NCI-H446 treated with DMSO at 0.1 percent for 48 hours (cell line): ENCODE results near the gene RNF8.
"Not testable (repeated sequence)": the region's sequence is repeated elsewhere in the genome, so short reads cannot be mapped to it uniquely, and the experiment has no call there.

Experiments
- DNase-seq: peaks from one replicate; lab custom pipeline; 2025; lab: John Stamatoyannopoulos, UW

RNF8 gene

DNA sequence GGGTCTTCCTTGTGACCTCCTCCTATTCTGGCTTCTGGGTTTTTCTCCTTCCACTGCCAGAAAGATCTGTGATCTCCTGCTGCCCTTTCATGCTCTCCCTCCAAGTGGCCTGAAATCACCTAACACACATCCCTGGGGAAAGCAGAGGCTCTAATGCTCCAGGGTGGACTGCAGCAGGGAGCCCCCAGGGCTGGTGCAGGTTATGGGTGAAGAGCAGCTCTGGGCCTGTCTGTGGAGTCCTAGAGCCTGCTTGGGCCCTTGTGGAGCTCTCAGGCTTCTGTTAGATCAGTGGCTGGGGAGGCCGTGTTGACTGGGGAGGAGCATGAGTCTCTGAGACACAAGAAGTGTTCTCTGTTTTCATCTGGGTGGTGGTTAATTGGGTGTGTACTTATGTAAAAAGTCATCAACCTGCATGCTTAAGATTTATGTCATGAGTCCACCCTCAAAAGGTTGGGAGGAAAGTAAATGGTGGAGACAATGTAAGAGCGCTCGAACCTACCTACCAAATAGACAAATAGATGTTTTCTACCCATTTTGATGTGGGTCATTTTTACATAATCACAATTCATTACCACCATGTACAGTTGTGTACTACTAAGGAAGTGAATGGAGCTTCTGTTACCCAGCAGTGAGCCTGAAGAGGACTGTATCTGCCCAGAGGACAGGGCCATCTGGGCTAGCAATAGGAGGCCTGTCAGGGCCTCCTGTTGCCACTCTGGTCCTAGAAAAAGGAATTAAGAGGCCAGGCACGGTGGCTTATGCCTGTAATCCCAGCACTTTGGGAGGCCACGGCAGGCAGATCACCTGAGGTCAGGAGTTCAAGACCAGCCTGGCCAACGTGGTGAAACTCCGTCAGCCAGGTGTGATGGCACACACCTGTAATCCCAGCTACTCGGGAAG lies 32.0 kb upstream of the RNF8 start:
- no peak for DNase-seq

DNA sequence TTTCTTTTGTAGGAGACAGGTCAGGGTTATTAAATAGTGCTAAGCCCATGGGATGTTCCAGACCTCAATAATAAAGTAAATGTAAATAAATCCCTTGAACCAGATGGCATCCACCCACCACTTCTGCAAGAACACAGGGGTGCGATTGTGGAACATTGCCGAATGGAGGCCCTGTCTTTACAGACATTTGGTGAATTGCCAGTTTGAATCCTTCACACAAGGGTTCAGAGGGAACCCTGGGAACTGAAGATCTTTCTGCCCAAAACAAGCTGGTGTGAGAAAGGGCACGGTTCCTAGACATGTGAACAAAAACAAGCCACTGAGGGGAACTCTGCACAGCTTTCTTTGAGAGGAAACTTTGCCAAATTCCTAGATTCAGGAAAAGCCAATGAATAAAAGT lies 30.2 kb upstream of the RNF8 start:
- peak; percentile 89 for DNase-seq

DNA sequence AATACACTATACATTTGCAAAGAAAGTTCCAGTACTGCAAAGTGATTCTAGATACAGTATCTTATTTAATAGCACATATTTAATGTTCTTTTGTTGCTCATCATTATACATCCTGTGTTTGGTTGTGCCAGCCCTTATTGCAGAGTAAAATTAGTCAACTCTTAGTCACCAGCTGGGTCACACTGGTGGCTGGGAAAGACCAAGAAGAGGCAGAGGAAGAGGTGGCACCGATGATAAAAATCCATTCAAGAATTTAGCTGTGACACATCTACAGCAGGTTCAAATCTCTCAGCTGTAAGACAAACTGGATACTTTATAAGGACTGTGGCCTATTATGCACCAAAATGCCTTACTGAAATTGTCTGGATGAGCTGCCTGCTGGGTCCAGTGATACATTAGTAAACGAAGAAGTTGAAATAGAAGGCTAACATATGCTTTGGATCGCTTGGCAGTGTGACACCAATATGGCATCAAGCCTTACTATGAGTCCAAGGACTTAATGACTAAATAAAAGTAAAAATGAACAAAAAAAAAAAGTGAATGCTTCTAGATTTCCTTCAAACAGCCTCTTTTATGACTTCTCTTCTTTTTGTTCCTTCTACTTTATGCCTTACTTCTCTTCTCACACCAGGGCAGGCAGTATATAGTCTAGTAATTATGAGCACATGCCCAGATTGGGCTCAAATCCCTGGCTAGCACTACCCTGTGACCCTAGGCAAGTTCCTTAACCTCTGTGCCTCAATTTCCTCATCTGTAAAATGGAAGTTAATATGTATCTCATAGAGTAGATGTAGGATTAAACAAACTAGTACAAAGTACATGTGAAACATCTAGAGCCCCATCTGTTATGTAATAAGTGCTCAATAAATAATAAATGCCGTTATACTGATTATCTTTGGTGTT lies 29.4 kb upstream of the RNF8 start:
- peak; percentile 7 for DNase-seq

DNA sequence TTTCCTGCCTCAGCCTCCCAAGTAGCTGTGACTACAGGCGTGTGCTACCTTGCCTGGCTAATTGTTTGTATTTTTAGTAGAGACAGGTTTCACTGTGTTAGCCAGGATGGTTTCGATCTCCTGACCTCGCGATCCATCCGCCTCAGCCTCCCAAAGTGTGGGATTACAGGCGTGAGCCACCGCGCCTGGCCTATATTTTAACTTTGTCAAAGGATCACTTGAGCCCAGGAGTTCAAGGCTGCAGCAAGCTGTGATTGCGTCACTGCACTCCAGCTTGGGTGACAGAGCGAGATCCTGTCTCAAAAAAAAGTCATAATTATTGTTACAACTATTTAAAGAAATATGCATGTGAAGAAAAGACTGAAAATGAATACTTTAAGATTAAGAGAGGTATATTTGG lies 23.4 kb upstream of the RNF8 start:
- not testable (repeated sequence) for DNase-seq

GRCh38 chr6:37331047-37331446 lies 22.7 kb upstream of the RNF8 start:
- no peak for DNase-seq

DNA sequence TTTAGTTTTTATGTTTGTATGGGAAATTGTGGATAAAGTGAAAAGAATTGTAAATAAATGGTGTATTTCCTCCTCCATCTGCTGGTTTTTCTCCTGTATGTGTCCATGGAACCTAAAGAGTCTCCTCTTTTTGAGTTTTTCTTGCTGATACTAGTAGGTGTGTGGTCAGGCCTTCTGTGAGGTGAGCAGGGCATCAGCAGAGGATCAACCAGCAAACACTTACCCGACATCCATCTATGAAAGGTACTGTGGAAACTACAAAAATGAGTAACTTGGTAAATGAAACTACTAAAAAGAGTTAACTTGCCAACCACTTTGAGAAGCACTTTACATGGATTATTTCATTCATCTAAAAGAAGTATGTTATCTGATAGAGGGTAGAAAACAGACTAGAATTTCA lies 20.9 kb upstream of the RNF8 start:
- no peak for DNase-seq

- no peak for DNase-seq
These were observed 19.7 kb upstream of the RNF8 start for GRCh38 chr6:37334047-37334446.

DNA sequence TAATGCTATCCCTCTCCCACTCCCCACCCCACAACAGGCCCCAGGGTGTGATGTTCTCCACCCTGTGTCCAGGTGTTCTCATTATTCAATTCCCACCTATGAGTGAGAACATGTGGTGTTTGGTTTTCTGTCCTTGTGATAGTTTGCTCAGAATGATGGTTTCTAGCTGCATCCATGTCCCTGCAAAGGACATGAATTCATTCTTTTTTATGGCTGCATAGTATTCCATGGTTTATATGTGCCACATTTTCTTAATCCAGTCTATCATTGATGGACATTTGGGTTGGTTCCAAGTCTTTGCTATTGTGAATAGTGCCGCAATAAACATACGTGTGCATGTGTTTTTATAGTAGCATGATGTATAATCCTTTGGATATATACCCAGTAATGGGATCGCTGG lies 15.5 kb upstream of the RNF8 start:
- not testable (repeated sequence) for DNase-seq

DNA sequence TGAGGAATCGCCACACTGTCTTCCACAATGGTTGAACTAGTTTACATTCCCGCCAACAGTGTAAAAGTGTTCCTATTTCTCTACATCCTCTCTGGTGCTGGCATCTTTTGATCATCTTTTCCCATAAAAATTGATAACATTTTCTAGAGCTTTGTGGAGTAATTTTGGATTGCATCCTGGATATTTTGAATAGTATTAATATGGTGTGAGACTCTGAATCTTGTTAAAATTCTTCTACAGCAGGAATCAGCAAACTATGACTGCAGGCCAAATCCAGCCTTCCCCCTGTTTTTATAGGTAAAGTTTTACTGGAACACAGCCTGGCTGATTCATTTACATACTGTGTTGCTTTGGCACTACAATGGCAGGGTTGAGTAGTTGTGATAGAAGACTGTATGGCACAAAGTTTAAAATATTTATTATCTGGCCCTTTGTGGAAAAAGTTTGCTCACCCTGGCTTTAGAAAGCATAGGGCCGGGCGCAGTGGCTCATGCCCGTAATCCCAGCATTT lies 15.0 kb upstream of the RNF8 start:
- DNase-seq: no peak

DNA sequence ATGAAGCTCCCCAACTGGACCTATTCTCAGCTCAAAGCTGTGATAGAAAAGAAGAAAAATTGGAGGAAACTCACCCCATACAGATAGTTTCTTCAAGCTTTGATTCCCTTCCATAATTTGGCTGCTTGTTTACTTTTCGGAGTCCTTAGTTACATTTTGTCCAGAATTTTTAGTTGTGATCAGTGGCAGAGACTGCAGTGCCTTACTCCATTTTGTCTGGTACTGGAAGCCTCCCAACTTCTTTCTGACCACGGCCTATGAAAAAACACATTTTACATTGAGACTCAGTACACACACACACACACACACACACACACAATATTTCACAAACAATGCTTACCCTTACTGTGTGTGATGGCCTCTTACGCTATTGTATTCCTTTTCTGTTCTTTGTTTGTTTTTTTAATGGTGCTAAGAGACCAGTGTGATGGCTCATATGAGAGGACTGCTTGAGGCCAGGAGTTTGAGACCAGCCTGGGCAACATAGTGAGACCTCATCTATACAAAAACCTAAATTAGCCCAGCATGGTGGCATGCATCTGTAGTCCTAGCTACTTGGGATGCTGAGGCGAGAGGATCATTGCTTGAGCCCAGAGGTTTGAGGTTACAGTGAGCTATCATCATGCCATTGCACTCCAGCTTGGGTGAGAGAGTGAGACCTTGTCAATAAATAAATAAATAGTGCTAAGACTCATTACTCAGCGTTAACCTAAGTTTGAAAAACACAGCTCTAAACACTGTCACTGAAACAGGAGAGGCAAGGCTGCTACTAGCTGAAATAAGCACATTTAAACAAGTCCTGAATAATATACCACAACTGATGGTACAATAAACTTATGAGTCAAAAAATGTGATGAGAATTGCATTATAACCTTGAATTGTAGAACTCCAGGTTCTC lies 13.8 kb upstream of the RNF8 start:
- DNase-seq: no peak

- no peak for DNase-seq
These were observed 13.2 kb upstream of the RNF8 start for GRCh38 chr6:37340639-37340943.

GRCh38 chr6:37343248-37343647 lies 10.5 kb upstream of the RNF8 start:
- no peak for DNase-seq

DNA sequence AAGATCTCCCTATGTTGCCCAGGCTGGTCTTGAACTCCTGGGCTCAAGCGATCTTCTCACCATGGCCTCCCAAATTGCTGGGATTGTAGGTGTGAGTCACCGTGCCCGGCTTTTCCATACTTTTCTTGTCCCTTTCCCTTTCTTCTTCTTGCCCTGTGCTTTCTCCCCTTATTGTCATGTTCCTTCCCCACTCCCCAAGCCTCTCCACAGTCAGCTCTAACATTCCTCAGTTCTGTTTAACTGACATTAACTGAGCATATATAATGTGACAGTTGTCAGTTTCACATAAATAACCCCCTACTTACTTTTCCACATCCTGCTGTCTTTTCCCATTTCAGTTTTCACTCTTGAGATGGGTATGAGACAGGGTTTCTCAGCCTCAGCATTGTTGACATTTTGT lies 9.5 kb upstream of the RNF8 start:
- DNase-seq: no peak

GRCh38 chr6:37345804-37346203 lies 8.0 kb upstream of the RNF8 start:
- not testable (repeated sequence) for DNase-seq

DNA sequence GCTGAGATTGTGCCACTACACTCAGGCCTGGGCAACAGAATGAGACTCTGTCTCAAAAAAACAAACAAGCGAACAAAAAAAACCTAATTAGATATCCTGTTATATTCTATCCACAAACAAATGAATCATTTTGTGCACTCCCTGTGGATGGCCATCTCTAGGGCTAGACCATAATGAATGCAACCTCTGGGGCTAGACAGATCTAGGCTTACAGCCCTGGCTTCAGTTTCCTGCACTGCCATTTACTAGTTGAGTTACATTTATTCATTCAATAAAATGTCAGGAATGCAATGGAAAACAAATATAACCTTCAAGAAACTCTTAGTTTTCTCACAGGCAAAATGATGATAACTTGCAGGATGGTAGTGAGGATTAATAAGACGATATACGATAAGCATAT lies 6.6 kb upstream of the RNF8 start:
- no peak for DNase-seq

- no peak for DNase-seq
These were observed 6.1 kb upstream of the RNF8 start for GRCh38 chr6:37347670-37348111.

DNA sequence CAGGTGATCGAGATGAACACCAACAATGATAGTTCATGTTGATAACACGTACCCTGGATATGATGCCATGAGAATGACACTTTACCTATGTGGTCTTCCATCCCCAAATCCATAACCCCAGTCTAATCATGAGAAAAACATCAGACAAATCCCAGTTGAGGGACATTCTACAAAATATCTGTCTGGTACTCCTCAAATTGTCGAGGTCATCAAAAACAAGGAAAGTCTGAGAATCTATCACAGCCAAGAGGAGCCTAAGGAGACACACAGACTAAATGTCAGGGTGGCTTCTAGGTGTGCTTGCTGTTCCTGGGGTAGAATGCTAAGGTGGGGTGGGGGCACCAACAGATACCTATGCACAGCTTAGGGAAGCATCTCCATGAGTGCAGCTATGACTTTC lies 2.8 kb upstream of the RNF8 start:
- DNase-seq: no peak

DNA sequence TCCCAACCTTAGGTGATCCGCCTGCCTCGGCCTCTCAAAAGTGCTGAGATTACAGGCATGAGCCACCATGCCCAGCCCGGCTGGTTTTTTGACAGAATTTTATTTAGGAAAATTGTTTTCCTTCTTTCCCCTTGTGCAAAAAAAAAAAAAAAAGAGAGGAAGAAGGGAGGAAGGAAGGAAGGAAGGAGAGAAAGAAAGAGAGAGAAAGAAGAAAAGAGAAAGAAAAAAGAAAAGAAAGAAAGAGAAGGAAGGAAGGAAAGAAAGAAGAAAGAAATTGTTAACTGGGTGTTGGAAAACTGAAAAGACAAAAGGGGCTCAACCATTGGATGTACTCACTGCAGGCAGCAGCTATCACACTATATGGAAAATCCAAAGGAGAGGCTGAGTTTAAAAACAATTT lies 1.4 kb upstream of the RNF8 start:
- DNase-seq: no peak

GRCh38 chr6:37354526-37355384 lies 972 bp downstream of the RNF8 start:
- DNase-seq: no peak

GRCh38 chr6:37357288-37357687 lies 3.5 kb downstream of the RNF8 start:
- no peak for DNase-seq

- DNase-seq: no peak
These were observed 4.1 kb downstream of the RNF8 start for GRCh38 chr6:37357860-37358259.
